IPS-NIHi7 (cell line): ENCODE measurements around the gene IL13RA2.

Source experiments
- DNase-seq: peaks from one replicate; pipeline ENCODE4 v3.0.0; 2012; ENCODE audit warnings: mixed read lengths; ENCODE audit errors: extremely low spot score

Gene IL13RA2

DNA sequence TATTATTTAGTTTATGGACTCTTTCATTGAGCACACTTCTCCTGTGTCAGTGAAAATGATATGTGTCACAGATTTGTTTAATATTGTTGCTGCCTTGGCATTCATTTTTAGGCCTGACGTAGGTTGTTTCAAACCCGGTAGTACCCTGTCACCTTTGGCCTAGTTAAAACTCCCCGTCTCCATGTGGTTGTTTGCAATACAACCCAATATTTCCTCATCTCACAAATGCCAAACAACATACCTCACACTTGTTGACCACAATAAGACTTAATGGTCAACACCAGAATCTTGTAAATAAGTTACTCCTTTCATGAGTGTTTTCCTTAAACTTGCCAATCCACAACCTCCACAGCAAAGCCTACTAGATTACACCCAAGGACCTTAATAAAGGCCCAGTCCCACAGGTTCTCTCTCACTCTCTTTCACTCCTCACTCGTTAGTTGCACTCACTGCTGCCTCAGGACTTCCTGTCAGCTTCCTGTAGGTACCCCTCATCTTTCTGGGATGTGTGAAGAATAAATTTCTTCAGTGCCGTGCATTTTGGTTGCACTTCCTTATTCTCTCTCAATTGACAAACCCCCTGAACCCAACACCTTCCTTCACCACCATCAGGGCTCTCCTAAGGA is 31.3 kb downstream of the IL13RA2 start:
- no peak for DNase-seq

DNA sequence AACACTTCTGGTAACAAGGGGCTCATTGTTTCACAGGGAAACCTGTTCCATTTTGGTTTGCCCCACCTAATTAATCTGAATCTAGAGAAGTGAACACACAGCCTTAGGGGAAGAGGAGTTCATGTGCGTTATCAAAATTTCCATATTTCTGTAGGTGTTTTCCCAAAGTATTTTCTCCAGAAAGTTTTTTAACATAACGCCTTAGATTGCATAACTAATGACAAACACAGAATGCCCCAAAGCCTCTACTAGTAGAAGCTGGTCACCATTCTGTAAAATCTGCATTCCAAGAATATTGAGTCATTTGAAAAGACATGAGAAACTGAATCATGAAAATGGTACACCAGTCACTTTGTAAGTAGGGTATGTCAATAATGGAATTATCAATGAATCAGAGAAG is 41.1 kb downstream of the IL13RA2 start:
- no peak for DNase-seq

DNA sequence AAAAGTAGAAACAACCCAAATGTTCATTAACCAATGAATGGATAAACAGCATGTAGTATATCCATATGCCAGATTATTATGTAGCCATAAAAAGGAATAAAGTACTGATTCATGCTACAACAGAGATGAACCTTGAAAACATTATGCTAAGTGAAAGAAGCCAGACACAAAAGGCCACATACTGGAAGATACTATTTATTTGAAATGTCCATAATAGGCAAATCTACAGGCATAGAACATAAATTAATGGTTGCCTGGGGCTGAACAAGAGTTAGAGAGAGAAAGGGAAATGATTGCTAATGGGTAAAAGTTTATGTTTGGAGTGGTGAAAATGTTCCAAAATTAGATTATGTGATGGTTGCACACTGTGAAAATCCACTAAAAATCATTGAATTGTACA is 44.4 kb downstream of the IL13RA2 start:
- DNase-seq = no peak

DNA sequence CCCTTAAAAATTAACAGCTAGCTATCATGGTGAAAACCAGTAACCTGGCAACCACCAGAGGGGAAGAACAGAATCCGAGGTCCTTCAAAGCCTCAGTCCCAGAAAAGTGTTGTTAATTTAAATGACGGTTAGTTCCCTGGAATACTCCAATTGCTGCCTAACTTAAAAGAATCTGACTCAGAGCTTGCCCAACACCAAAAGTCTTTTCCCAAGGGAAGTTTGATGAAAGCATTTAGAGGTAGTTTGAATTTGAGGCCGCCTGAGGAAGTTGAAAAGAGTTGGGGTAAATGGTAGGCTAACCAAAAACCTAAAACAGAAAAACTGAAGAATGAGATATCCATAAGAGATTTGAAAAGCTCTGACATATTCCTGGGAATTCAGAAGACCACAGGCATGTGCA is 46.6 kb downstream of the IL13RA2 start:
- no peak for DNase-seq

DNA sequence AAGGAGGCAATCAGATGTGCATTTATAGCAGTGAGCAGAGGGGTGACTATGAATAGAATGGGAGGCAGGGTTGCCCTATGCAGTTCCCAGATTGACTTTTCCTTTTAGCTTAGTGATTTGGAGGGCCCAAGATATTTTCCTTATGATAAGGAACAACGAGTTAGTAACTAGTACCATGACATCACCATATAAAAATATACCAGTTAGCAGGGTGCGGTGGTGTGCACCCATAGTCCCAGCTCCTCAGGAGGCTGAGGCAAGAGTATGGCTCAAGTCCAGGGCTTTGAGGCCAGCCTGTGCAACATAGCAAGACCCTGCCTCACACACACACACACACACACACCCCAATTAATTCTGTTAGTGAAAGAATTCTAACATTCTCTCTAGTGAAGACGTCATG is 53.0 kb downstream of the IL13RA2 start:
- DNase-seq = no peak

DNA sequence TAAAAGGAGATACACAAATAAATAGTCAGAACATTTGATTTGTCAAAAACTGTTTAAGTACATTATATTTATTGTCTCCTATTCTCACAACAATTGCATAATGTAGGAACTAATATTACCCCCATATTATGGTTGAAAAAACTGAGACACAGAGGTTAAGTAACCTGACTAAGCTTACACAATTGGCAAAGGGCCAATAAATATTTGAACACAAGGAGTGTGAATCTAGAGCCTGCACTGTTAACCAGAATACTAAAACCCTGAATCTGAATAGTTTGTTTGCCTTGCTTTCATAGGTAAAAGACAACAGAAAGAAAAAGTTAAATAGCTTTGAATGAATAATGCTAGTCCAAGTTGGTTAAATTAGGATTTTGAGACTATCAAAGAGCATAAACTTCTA is 55.2 kb downstream of the IL13RA2 start:
- DNase-seq = no peak

DNA sequence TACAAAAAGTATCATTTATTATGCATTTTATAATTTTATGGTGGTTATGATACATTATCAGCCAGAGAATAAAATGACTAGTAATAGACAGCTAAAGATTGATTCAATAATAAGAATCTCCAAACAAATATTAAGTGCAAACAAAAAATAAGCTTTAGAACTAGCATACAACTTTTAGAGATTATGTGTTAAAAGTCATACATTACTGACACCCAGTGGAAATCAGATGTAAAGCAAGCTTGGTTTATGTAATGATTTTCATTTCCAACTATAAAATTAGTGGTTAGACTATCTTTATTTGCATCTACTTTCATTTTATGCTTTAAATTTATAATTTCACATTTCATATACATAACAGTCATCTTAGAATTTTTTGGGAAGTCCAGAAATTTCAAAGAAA is 57.7 kb downstream of the IL13RA2 start:
- no peak for DNase-seq
